DMS153 (cell line): ENCODE results near the gene DUSP22.

Source experiments
- DNase-seq: peaks from one replicate; lab custom pipeline; 2025; lab: John Stamatoyannopoulos, UW

DUSP22 gene

GRCh38 chr6:395432-396125 is 103.3 kb downstream of the DUSP22 start:
- no peak for DNase-seq

- DNase-seq, result no peak
Observed at GRCh38 chr6:396126-396520, 103.8 kb downstream of the DUSP22 start.

- no peak for DNase-seq
Observed at GRCh38 chr6:397056-397455, 104.8 kb downstream of the DUSP22 start.

- no peak for DNase-seq
Observed at GRCh38 chr6:397604-398003, 105.3 kb downstream of the DUSP22 start.

- DNase-seq, result no peak
Observed at GRCh38 chr6:398065-398464, 105.8 kb downstream of the DUSP22 start.

- DNase-seq, result no peak
Observed at GRCh38 chr6:398558-399078, 106.3 kb downstream of the DUSP22 start.

- no peak for DNase-seq
Observed at GRCh38 chr6:399785-400534, 107.7 kb downstream of the DUSP22 start.

- no peak for DNase-seq
Observed at GRCh38 chr6:400815-401214, 108.5 kb downstream of the DUSP22 start.
